HG02763 (cell line): ENCODE results near the gene WDR54.
"Not testable (repeated sequence)": the region's sequence is repeated elsewhere in the genome, so short reads cannot be mapped to it uniquely, and the experiment has no call there.

ENCODE experiments used
- ATAC-seq: cut with Tn5 transposase; IDR thresholded peaks from one replicate; pipeline ENCODE4 v1.9.1; 2021; ENCODE audit warnings: mild to moderate bottlenecking, moderate library complexity; ENCODE audit not compliant: unreplicated experiment

WDR54 gene

DNA sequence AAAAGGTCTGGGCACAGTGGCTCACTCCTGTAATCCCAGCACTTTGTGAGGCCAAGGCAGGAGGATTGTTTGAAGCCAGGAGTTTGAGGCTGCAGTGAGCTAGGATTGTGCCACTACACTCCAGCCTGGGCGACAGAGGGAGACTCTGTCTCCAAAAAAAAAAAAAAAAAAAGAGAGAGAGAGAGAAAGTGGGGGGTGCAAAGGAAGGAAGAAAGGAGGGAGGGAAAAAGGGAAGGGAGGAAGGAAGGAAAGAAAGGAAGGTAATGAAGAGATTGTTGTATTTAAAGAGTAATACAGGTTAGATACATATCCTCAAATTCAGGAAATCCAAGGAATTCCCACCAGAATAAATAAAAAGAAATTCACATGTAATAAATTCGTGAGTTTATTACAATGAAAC lies 19.6 kb upstream of the WDR54 start:
- ATAC-seq = no peak

DNA sequence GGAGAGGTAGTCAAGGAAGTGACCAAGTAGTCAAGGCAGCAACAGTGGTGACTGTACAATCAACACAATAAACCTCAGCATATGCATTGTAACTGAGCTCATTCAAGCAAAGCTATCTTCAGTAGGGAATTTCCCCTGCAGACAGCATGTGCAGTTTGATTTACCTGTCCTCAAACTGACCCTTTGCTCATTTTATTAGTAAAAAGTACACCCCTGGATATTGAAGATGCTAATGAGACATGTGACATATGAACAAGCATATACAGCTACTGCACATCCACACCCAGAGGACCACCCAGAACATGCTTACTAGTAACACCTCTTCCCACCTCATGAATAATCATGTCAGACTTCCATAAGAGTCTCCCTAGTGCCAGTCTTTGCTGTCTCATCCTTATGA lies 15.5 kb upstream of the WDR54 start:
- no peak for ATAC-seq

DNA sequence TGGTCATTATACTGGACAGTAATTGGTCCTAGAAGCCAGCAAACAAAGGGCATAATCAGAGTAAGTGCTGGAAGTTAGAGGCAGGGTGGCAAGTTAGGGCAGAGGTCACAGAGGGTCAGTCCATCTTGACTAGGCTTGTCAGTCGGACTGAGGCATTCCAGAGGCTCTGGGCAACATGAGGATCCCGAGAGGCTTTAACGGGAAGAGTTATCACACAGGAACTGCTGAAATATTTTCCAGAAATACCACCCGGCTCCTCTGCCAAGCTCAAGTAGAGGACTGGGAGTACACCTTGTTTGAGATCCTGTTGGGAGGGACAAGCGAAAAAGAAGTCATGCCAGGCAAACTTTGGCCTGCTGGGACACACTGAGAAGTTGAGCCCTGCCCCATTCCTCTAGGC lies 13.8 kb upstream of the WDR54 start:
- no peak for ATAC-seq

DNA sequence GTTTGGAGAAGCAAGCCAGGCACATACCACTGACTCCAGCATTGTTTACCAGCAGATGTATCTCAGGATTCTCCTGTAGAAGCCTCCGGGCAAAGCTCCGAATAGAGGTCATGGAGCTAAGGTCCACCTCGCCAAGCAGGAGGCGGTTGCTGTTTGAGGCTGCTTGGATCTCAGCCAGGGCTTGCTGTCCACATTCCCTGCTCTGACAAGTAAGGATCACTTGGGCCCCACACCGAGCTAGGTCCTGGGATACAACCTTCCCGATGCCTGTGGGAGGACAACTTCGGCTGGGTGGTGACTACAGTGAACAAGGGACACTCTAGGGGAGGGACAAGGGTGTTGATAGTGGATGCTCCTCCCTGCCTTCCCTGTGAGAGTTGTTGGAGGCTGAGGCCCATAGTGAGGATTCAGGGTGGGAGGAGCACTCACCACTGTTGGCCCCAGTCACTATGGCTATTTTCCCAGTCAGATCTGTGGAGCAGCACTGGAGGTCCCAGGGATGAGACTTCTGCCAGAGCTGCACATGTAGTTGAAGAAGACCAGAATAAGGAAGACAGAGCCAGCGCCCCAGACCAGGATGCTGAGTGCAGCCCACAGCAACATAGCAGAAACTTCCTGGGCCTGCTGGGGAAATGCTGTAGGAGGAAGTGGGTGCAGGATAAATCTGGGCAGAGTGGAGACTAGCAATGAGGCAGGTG lies 8.4 kb upstream of the WDR54 start:
- ATAC-seq = no peak

DNA sequence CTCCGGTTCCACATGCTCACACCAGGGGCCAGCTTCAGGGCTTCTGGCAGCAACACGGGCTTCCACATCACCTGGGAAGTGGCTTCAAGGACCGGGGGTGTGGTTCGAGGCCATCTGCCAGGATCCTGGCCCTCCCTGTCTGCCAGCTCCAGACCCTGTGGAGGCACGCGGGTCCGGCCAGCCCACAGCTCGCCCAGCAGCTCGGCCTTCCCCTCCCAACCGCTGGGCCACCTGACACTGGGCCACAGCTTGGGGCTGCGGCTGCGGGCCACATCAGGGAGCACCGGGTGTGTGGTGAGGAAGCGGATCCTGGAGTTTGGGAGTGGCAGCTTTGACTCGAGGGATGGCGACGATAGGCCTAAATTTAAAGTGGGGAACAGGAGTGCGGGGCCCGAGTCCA lies 7.1 kb upstream of the WDR54 start:
- ATAC-seq = no peak

DNA sequence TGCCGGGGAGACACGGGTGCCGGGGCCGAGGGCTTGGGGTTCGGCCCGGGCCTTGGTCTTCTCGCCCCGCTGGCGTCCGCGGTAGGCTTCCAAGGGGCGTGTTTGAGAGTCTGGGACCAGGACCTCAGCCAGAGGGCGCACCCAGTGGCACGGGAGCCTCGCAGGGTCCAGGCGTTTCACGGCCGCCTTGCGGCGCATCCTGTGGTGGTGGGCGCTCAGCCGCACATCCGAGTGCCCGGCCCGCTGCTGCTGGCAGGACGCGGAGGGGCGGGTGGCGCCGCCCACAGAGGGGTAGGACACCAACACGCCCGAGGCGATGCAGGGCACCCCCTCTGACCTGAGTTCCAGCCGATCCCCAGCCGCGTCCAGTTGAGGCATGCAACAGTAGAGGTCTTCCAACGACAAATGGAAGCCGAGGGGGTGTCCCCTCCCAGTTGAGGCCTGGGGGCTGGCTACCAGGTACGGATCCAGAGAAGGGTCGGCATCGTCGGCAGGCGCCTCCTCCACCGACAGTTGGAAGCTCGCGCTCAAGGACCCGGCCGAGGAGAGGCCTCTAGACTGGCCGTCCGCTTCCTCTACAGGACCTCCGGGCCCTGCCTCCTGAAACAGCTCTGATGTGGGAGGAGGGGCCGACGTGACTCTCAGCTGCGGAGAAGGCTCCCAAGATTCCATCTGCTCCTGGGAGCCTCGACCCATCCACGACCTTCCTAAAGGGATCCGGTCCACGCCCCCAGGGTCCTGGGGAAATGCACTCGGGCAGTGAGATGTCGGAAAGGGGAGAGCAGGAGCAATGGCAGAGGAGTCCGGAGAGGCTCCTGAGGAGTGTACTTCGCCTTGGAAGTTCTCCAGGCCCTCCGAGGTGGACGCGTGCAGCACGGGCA lies 6.4 kb upstream of the WDR54 start:
- ATAC-seq = no peak

DNA sequence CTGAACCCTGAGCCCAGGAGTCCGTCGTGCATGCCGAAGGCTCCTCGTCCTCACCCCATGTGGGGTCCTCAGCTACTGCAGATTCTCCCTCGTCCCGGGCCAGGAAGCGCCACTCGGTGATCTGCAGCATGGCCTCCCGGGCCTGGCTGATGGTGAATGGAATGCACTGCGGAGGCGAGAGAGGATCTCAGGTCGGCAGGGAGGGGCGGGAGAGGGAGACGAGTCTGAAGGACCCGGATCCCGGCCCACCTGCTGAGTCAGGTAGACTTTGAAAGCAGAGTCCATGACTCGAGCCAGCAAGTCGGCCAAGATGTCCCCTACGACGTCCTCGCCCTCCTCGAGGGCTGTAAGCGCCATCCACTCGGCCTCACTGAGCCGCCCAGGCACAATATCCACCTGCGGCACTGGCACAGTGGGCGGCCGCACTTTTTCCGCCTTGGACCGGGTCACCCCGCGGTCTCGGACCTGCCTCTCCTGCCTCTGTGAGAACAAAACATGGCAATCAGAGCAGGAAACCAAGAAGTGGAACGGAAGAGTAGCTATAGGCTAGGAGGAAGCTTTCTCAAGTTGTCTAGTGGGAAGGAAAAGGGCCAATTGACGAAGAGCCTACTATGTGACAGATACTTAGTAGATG lies 5.7 kb upstream of the WDR54 start:
- ATAC-seq = no peak

DNA sequence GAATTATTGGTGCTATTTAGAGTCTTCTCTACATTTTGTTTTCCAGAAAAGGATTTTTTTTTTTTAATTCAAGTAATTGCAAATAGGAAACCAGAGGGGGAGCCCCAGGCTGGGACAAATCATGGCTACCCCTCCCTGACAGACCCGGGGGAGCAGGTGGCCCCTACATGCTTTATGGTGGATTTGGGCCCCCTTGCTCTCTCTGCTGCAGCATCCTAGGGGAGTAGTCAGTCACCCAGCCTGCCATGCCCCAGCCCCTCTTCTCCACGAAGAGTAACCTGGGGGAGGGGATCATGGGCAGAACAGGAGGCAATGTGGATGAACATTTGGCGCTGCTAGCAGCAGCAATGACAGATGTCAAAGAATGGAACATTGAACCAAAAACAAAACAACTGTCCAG lies 4.8 kb upstream of the WDR54 start:
- ATAC-seq = no peak

DNA sequence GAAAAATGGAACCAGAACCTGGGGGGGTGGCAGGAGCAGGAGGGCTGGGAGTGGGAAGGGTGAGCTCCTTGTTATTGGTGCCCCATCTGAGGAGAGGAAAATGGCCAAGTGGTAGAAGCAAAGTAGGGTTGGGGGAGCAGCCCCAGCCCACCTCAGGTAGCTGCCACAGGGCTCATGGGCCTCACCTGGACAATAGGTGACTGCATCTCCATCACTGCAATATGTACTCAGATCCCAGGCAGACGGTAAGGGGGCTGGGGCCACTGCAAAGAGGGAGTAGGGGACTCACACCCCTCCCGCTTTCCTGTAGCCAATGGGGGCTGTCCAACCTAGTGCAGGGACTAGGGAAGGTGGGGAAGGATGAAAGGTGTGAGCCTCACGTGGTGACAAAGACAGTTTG lies 4.3 kb upstream of the WDR54 start:
- no peak for ATAC-seq

DNA sequence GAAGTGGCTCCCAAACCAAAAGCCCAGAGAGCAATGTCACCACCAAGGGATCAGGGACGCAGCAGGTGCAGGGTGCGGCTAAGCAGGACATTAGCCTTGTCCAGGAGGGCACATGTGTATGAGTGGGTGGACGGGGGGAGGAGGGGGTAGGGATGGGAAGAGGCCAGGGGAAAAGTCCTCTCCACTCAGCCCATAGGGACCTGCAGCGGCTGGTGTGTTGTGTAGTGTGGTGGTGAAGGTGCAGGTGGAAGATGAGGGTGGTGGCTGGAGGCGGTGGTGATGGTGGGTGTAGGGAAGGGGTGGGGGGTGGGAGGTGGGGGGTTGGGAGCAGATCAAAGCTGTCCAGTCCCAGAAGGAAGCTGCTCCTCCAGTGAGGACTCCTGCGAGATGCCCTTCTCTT lies 3.8 kb upstream of the WDR54 start:
- ATAC-seq = no peak

DNA sequence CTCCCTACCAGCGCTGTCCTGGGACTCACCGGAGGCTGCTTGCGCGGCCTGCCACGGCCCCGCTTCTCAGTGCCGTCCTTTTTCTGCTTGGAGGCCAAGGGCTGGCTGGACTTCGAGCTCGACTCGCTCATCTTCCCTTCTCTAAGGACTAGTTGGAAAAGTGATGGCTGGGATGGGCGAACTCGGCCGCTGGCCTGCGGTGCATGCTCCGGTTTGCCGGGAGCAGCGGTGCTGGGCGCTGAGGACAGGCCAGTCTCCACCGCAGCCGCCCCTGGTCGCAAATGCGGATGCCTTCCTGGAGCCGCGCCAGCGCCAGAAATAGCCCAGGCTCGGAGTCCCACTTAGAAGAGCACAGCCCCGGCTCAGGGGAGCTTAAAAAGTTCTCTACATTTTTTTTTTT lies 3.2 kb upstream of the WDR54 start:
- no peak for ATAC-seq

DNA sequence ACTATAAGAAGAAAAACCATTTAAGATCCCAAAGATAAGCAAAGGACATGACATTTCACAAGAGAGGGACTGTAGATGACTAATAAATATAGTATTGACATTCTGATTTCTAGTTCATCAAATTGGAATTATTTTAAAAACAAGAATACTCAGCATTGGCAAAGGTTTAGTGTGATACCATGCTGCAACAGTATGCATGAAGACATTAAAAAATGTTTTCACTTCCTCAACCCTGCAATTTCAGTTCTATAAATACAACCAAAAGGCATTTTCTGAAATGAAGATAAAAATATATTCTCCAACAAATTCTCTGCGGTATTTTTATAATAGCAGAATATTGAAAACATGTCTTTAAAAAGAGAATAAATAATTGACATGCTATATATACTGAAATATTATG lies 2.2 kb upstream of the WDR54 start:
- no peak for ATAC-seq

DNA sequence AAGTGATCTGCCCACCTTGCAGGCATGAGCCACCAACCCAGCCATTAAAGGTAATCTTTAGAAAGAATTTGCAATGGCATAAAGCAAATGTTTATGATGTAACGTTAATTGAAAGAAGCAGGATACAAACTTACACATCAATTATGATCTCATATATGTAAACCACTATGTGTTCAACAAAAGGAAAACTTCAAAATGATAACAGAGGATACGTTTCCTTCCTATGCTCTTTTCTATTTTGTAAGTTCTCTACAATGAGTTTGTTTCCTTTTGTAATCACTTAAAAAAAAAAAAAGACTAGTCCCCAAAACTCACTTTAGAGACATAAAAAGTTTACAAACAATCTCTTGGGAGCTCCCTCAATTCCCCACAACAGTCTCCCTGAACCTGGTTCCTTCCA lies 1.5 kb upstream of the WDR54 start:
- ATAC-seq = no peak

DNA sequence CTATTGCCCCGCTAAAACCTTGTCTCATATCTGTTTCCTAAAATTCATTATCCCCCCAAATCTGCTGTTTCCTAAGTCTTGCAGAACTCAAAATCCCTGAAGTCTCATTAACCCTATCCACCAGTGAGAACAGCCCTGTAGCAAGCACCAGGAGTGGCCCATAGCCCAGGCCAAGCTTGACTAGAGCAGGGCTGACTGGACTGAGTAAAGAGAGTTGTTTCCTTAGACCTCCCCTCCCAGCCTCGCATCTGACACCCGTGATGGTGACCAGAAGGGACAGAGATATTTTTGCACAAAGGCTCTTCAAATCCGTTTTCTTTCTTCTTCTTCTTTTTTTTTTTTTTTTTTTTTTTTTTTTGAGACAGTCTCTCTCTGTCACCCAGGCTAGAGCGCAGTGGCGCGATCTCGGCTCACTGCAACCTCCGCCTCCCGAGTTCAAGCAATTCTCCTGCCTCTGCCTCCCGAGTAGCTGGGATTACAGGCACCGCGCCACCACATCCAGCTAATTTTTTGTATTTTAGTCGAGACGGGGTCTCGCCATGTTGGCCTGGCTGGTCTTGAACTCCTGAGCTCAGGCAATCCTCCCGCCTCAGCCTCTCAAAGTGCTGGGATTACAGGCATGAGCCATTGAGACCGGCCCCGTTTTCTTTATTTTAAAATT lies 957 bp upstream of the WDR54 start:
- ATAC-seq = not testable (repeated sequence)

DNA sequence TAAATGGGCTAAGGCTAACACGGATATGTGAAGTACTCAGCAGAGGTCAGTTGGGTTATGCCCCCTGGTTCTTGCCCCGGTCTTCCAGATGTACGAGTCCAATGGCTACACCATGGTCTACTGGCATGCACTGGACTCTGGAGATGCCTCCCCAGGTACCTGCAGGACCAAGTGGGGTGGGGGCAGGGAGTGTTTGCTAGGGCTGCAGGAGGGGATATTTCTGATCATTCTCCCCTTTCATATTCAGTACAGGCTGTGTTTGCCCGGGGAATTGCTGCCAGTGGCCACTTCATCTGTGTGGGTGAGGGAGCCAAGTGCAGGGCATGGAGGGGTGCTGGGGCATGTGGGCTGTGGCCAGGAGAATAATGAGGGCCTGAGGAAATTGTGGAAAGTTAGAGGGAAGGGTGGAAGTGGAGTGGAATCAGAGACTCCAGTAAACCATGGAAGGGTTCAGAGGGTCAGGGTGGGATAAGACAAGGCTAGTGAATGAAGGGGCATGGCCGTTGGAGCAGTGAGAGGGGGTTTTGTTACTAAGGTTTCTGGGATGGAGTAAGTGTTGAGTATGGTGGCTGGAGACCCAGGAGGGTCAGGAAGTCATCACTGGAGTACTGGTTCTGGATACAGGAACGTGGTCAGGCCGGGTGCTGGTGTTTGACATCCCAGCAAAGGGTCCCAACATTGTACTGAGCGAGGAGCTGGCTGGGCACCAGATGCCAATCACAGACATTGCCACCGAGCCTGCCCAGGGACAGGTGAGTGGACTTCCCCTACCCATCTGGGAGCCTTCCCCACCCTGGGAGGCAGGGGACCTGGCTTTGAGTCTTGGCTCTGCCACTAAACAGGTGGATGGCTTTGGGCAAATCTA lies 1.9 kb downstream of the WDR54 start:
- ATAC-seq = no peak

DNA sequence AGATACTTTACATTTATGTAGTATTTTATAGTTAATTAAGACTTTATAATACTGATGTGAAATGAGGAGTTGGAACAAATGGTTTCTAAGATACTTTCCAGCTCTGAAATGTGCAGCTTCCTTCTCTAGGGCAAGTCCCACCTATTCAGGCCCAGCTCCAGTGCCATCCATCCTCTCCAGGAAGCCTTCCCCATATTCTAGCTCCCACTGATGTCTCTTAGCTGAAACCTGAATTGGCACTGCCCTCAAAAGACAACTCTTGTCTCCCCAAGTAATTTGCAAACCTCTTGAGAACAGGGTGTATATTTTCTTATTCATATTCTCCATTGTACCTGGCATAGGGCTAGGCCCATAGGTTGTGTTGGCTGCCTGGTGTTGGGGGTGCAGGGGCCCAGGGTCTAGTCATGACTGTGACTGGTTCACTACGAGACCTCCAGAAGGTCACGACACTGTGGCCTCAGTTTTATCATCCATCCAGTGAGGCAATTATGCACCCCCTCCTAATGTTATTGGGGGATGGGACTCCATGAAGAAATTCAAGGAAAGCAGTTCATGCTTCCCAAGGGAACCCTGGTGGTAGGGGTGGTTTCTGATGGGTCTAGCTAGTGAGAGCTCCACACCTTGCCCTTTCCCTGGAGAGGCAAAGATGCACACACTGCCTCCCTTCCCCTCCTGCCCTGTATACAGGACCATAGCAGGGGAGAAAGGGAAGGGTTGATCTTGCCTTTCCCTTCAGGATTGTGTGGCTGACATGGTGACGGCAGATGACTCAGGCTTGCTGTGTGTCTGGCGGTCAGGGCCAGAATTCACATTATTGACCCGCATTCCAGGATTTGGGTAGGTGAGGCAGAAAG lies 2.8 kb downstream of the WDR54 start:
- no peak for ATAC-seq

DNA sequence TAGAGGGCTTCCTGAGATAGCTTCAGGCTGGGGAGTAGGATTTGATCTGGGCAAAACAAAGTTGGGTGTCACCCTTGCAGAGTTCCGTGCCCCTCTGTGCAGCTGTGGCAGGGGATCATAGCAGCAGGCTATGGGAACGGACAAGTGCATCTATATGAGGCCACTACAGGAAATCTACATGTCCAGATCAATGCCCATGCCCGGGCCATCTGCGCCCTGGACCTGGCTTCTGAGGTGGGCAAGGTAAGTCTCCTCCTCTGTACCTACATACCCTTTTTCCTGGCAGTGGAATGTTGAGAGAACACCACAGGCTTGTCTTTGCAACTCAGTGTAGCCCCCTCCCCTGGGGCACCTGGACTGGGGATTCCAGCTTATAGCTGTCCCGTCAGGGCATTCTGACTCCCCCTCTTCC lies 3.5 kb downstream of the WDR54 start:
- ATAC-seq = no peak

DNA sequence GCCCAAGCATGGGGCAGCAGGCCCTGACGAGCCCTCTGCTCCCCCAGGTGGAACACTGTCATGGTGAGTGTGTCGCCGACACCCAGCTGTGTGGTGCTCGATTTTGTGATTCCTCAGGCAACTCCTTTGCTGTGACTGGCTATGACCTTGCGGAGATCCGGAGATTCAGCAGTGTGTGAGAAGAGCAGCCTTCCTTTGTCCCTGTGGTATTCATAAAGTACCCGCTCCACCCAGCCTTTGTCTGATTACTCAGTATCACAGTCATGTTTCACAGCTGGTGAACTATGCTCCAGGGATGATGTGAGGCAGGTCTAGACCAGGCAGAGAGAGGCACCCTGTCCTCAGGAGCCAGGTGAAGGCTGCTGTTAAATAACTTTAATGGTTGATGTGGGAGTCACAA lies 4.0 kb downstream of the WDR54 start:
- ATAC-seq = no peak

DNA sequence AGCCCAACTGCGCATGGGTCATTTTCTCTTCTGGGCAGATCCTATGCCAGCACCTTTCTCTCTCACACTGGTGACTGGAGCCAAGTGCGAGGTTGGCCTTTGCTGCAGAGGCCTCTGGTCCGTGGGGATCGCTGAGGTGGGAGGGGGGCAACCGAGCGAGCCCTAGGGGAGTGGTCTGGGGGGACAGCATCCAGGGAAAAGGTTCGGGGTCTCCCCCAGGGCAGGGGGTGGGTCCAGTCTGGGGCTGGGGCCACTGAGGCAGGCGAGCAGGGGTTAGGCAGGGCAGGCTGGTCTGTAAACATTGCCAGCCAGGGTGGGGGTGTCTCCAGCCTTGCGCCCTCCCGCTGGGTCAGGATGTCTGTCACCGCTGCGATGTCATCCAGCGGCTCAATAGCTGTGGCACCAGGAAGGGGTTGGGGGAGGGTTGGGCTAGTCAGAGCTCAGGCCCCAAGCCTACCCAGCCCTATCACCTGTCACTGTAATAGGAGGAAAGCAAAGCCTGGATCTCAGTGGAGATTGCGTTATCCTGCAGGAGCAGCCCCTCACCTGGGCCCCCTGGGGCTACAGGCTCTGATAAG lies 4.7 kb downstream of the WDR54 start:
- ATAC-seq = no peak
